Measurements from ENCODE around the gene PWWP2A. TPM values are rescaled to one million over a fixed set of nuclear protein-coding genes. Genes with fewer than 3 reads are reported as not detected.
"Not testable (repeated sequence)": the region's sequence is repeated elsewhere in the genome, so short reads cannot be mapped to it uniquely, and the experiment has no call there.

The PWWP2A gene
- total RNA-seq, 2 donors from 2014 or later = 22.8 to 30.6 TPM

DNA sequence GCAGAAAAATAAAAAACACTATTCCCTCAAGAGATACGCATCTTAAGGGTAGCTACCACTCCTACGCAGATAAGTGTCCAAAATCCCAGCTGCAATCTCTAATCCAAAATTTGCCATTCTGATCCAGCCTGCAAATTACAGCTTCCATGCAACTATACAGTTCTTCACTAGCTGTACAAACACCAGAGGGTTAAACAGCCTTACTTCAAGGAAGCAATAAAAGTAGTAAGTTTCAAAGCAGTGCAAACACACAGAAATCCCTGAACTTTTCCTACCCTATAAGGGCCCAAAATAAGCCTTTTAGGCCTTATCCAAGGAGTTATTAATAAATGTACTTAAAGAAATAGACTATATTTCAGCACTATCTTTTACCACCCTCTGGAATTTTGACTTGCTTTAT is 39.5 kb downstream of the PWWP2A start:
- peaks cover 0 to 4% of the 10 kb centered on the region in 2 donors for H3K4me1 Mint-ChIP-seq (ENCODE audit: low read depth in 2 of 2)
- H3K27ac Mint-ChIP-seq = no peak overlapping the region
- DNase-seq (ENCODE audit: low spot score) (no peak), ATAC-seq (no peak)
- no peaks in the 10 kb centered on the region for H3K9me3 Mint-ChIP-seq
- no peaks in the 10 kb centered on the region for H3K36me3 Mint-ChIP-seq
- H3K4me3 Mint-ChIP-seq = no peak overlapping the region
- no peaks in the 10 kb centered on the region for H3K27me3 Mint-ChIP-seq

DNA sequence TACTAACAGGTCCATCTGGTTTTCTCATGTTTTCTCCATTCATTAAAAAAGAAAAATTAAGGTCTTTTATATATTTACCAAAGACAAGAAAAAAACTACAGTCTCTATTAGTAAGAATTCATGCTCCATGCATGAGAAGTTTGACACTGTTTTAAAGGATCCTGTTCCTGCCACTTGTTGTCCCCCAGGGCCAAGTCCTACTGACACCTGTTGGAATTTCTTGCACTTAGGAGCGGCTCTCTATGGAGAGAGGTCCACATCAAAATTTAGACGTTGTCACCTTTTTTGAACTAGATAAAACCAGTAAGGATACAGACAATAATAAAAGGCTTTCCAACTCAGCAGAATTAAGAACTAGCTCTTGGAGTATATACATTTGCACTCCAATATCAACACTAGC is 42.3 kb downstream of the PWWP2A start:
- no peak for ATAC-seq
- Mint-ChIP-seq H3K4me3 (no peak overlapping the region), H3K36me3 (no peaks in the 10 kb centered on the region), H3K27me3 (no peaks in the 10 kb centered on the region), H3K4me1 (ENCODE audit: low read depth in 2 of 2) (peaks cover 0 to 4% of the 10 kb centered on the region in 2 donors), H3K27ac (no peak overlapping the region), H3K9me3 (no peaks in the 10 kb centered on the region)
- no peak for DNase-seq (ENCODE audit: low spot score)

DNA sequence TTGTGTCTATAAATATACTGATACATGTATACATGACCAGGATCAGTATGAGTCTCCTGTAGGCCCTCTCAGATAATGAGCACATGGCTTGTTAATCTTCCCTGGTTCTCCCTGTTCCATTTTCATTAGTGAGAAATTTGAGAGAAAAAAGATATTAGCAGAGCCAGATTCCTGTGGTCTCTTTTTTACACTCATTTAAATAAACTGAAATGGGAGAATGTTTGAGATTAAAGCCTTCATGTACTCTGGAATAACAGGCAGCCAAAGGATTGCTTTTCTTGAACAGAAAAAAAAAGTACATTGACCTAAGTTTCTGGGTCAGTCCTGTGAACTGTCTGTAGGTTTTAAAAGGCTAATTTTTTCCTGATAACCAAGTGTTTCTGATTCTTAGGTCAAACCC is 44.2 kb downstream of the PWWP2A start:
- no peak for DNase-seq (ENCODE audit: low spot score)
- Mint-ChIP-seq H3K9me3 (no peaks in the 10 kb centered on the region), H3K4me3 (no peak overlapping the region), H3K27me3 (no peaks in the 10 kb centered on the region), H3K36me3 (no peaks in the 10 kb centered on the region), H3K27ac (no peak overlapping the region), H3K4me1 (ENCODE audit: low read depth in 2 of 2) (peaks cover 0 to 4% of the 10 kb centered on the region in 2 donors)
- ATAC-seq = no peak

DNA sequence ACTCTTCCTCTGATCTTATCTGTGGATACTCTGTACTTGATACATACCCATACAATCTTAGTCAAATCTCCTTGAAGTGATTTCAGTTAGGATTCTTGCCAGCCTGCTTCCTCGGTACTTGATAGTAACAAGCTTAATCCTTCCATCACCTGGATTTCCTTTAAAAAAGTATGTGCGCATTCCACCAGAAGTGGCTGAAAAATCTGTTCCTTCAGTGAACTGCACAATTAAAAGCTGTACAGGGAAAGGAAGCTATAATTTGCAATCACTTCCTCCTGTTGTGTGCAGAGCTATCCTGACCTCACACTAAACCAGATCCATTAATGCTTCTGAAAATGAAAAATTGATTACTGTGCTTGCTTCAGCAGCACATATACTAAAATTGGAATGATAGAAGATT is 47.3 kb downstream of the PWWP2A start:
- H3K27me3 Mint-ChIP-seq = no peaks in the 10 kb centered on the region
- ATAC-seq = no peak
- no peak for DNase-seq (ENCODE audit: low spot score)
- no peak overlapping the region for H3K27ac Mint-ChIP-seq
- H3K4me3 Mint-ChIP-seq = no peak overlapping the region
- no peaks in the 10 kb centered on the region for H3K9me3 Mint-ChIP-seq
- no peaks in the 10 kb centered on the region for H3K4me1 Mint-ChIP-seq (ENCODE audit: low read depth in 2 of 2)
- no peaks in the 10 kb centered on the region for H3K36me3 Mint-ChIP-seq

DNA sequence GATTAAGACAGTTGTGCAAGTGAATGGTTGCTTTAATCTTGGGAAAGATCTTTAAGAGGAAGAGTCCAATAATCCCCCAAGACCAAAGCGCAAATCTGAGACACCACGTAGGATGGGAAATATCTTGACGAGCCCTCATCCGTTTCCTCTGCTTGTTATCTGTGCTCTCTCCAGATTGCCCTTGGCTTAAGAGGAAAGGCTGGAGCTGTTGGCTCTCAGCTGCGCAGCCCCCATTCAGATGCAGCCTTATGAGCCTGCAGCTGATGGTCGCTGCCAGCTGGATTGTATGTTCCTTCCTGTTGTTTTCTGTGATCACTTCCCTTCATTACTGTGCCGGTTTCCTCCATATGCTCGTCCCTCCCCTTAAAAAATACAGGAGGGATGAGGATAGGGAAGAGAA is 47.7 kb downstream of the PWWP2A start:
- no peak overlapping the region for H3K27ac Mint-ChIP-seq
- H3K4me1 Mint-ChIP-seq (ENCODE audit: low read depth in 2 of 2) = no peaks in the 10 kb centered on the region
- no peaks in the 10 kb centered on the region for H3K9me3 Mint-ChIP-seq
- H3K4me3 Mint-ChIP-seq = no peak overlapping the region
- ATAC-seq (no peak), DNase-seq (ENCODE audit: low spot score) (no peak)
- no peaks in the 10 kb centered on the region for H3K36me3 Mint-ChIP-seq
- H3K27me3 Mint-ChIP-seq = no peaks in the 10 kb centered on the region

DNA sequence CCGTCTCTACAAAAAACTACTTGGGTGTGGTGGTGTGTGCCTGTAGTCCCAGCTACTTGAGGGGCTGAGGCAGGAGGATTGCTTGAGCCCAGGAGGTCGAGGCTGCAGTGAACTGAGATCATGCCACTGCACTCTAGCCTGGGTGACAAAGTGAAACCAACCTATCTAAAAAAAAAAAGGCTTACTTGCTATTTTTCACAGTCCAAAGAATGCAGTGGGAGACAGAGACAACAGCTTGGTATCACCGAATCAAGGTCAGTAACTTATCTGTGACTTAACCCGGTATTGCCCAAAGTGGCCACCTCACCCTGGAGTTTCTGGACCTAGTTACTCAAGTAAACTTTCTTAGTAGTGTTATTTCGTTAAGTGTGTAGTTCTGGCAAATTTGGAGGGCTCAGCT is 50.1 kb downstream of the PWWP2A start:
- not testable (repeated sequence) for ATAC-seq, H3K27ac Mint-ChIP-seq

DNA sequence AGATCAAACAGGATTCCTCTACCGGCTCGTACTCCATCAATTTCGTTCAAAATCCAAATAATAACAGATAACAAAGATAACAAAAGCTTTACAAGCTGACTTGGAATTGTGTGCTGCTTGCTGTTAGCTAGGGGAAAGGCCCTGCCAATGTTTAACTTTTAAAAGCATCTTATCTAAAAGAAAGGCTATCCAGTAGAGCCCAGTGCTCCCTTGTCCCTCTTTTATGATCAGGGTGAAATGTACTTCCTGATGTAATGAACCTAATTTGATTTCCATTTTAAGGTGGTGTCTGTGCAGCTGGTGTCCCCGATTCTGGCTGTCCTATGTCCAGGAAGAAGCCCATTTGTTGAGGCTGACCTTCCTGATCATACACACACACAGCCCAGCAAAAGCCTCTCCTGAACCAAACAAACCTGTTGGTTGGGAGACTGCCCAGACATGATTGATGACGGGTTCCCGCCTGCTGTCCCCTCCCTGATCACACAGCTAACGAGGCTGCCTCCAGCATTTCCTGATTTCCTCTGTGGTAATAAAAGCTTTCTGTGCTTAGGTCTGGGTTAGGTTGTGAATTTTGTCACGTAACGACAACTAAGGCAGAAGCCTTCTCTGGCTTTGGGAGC is 54.1 kb downstream of the PWWP2A start:
- Mint-ChIP-seq H3K4me3 (no peak overlapping the region), H3K36me3 (peaks cover 10% of the 10 kb centered on the region)

More for the DNA sequence above, 50.1 kb downstream of the PWWP2A start:
- H3K4me3 Mint-ChIP-seq; H3K36me3 Mint-ChIP-seq; H3K9me3 Mint-ChIP-seq; H3K27me3 Mint-ChIP-seq; DNase-seq (ENCODE audit: low spot score); H3K4me1 Mint-ChIP-seq (ENCODE audit: low read depth in 2 of 2): not testable (repeated sequence)

DNA sequence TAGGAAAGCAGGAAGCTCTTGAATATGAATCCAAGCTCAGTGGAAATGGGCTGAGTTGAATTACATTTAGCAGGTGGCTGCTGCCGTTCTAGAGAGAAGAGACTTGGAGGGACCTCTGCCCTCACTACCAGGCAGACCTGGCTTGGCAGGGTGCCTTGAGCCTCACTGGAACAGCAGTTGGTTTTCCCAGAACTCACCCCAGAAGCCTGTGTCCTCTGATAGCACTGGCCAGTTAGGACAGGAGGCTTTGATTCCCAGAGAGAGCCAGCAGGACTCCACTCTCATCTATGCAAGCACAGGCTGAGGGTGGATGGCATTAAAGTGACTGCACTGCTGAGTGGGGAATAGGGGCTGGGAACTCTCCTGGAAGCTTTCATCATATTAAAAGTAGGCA is 54.8 kb downstream of the PWWP2A start:
- Mint-ChIP-seq H3K9me3 (no peaks in the 10 kb centered on the region), H3K36me3 (peaks cover 13% of the 10 kb centered on the region), H3K4me1 (ENCODE audit: low read depth in 2 of 2) (peaks cover 0 to 6% of the 10 kb centered on the region in 2 donors), H3K27me3 (no peaks in the 10 kb centered on the region), H3K4me3 (no peak overlapping the region), H3K27ac (no peak overlapping the region)
- ATAC-seq (no peak), DNase-seq (ENCODE audit: low spot score) (no peak)

More for the DNA sequence above, 54.1 kb downstream of the PWWP2A start:
- H3K4me1 Mint-ChIP-seq (ENCODE audit: low read depth in 2 of 2) = peaks cover 0 to 6% of the 10 kb centered on the region in 2 donors
- H3K27me3 Mint-ChIP-seq = no peaks in the 10 kb centered on the region
- no peak for ATAC-seq
- H3K27ac Mint-ChIP-seq = no peak overlapping the region
- no peaks in the 10 kb centered on the region for H3K9me3 Mint-ChIP-seq
- DNase-seq (ENCODE audit: low spot score) = no peak

DNA sequence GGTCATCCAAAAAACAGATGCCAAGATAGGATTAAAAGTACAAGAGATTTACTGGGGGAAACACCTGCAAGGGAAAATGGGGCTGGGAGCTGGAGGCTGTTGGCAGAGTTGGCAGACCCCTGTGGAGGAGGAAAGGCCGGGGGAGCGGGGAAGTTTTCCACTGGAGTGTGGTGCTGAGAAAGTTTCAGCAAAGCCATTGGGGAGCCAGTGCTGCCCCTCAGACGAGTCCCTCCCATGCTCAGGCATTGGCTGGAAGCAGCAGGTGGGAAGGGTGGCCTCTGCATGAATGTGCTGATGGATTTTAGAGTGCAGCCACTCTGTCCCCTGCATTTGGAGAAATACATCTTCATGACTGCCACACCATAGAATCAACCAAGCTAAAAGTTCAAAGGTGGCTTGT is 57.5 kb downstream of the PWWP2A start:
- Mint-ChIP-seq H3K27me3 (no peaks in the 10 kb centered on the region), H3K36me3 (peaks cover 16% of the 10 kb centered on the region), H3K4me3 (no peak overlapping the region), H3K4me1 (ENCODE audit: low read depth in 2 of 2) (peaks cover 0 to 6% of the 10 kb centered on the region in 2 donors), H3K27ac (no peak overlapping the region), H3K9me3 (no peaks in the 10 kb centered on the region)
- no peak for DNase-seq (ENCODE audit: low spot score)
- ATAC-seq = no peak

DNA sequence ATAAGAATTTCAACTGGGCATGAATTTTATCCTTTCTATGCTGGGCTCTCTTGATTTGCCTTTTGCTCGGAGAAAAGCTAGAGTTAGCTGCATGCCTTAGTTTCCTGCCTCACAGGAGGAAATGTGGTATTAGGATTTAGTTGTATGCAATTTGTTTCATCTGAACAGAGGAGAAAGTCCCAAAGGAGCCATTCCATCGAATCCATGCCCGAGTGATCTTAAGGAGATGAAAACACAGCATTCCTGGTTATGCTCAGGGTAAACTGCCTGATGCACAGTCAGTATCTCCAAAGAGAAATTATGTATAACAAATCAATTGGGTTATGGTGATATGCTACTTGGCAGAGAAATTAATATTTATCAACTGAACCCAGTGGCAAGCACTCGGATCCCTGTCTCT is 59.2 kb downstream of the PWWP2A start:
- H3K27ac Mint-ChIP-seq = no peak overlapping the region
- DNase-seq (ENCODE audit: low spot score) (no peak), ATAC-seq (no peak)
- H3K4me1 Mint-ChIP-seq (ENCODE audit: low read depth in 2 of 2) = peaks cover 0 to 6% of the 10 kb centered on the region in 2 donors
- H3K9me3 Mint-ChIP-seq = no peaks in the 10 kb centered on the region
- peaks cover 15% of the 10 kb centered on the region for H3K36me3 Mint-ChIP-seq
- H3K4me3 Mint-ChIP-seq = no peak overlapping the region
- no peaks in the 10 kb centered on the region for H3K27me3 Mint-ChIP-seq

DNA sequence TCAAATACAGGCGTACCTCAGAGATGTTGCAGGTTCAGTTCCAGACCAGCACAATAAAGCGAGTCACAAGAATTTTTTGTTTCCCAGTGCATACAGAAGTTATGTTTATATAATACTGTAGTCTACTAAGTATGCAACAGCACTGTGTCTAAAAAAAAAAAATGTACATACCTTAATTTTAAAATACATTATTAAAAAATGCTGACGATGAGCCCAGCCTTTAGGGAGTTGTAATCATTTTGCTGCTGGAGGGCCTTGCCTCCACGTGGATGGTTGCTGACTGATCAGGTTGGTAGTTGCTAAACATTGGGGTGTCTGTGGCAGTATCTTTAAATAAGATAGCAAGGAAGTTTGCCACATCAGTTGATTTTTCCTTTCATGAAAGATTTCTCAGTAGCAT is 62.0 kb downstream of the PWWP2A start:
- no peak for ATAC-seq
- H3K27ac Mint-ChIP-seq = no peak overlapping the region
- peaks cover 15% of the 10 kb centered on the region for H3K36me3 Mint-ChIP-seq
- peaks cover 0 to 3% of the 10 kb centered on the region in 2 donors for H3K4me1 Mint-ChIP-seq (ENCODE audit: low read depth in 2 of 2)
- no peak overlapping the region for H3K4me3 Mint-ChIP-seq
- H3K9me3 Mint-ChIP-seq = no peaks in the 10 kb centered on the region
- no peak for DNase-seq (ENCODE audit: low spot score)
- H3K27me3 Mint-ChIP-seq = no peaks in the 10 kb centered on the region

DNA sequence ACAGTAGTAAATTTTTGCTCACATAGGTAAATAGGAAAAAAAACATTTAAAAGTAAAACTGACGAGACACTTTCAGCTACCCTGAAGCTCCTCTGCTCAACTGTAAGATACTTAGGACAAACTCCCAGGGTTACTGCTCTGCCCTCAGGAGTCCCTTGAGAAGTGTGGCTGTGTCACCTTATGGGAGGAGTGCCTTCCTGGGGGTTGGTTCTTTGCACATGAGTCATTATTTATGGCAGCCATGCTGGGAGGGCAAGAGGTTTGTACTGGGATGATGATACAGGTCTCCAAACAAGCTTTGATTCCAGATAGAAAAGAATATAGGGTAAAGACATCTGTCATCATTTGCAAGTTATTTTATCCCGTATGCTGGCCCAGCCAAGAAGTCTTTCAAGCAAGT is 64.4 kb downstream of the PWWP2A start:
- H3K4me3 Mint-ChIP-seq = no peak overlapping the region
- H3K36me3 Mint-ChIP-seq = peaks cover 18% of the 10 kb centered on the region
- no peaks in the 10 kb centered on the region for H3K27me3 Mint-ChIP-seq
- H3K9me3 Mint-ChIP-seq = no peaks in the 10 kb centered on the region
- DNase-seq (ENCODE audit: low spot score) (no peak), ATAC-seq (no peak)
- no peak overlapping the region for H3K27ac Mint-ChIP-seq
- H3K4me1 Mint-ChIP-seq (ENCODE audit: low read depth in 2 of 2) = no peaks in the 10 kb centered on the region

DNA sequence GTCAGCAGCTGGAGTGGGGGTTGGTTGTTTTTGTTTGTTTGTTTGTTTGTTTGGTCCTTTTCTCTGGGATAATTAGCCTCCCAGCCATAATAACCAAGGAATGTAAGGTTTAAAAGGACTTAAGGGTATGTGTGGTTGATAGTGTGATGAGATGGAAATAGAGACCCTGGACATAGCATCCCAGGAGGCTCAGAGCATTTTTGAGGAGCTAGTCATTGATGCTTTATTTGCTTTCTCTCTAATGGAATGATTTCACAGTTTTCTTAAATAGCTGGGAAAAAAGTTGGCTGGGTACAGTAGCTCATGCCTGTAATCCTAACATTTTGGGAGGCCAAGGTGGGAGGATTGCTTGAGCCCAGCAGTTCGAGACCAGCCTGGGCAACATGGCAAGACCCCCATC is 65.2 kb downstream of the PWWP2A start:
- H3K36me3 Mint-ChIP-seq = peaks cover 16% of the 10 kb centered on the region
- no peaks in the 10 kb centered on the region for H3K9me3 Mint-ChIP-seq
- DNase-seq (ENCODE audit: low spot score) (no peak), ATAC-seq (no peak)
- H3K4me1 Mint-ChIP-seq (ENCODE audit: low read depth in 2 of 2) = no peaks in the 10 kb centered on the region
- H3K4me3 Mint-ChIP-seq = no peak overlapping the region
- no peaks in the 10 kb centered on the region for H3K27me3 Mint-ChIP-seq
- no peak overlapping the region for H3K27ac Mint-ChIP-seq

DNA sequence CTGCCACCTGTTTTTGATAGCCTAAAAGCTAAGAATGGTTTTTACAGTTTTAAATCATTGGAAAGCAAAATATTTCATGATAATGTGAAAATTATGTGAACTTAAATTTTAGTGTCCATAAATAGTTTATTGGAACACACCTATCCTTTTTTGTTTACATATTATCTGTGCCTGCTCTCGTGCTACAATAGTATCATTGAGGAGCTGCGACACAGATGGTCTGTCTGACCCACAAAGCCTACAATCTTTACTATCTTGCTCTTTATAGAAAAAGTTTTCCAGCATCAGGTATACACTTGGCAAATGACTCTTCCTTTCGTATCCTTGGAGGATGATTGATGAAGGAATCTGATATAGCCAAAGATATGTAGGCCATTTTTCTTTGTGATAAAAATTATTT is 70.2 kb downstream of the PWWP2A start:
- DNase-seq (ENCODE audit: low spot score) (no peak), ATAC-seq (no peak)
- H3K4me3 Mint-ChIP-seq = no peak overlapping the region
- H3K9me3 Mint-ChIP-seq = no peaks in the 10 kb centered on the region
- H3K36me3 Mint-ChIP-seq = peaks cover 25% of the 10 kb centered on the region
- no peak overlapping the region for H3K27ac Mint-ChIP-seq
- no peaks in the 10 kb centered on the region for H3K27me3 Mint-ChIP-seq
- H3K4me1 Mint-ChIP-seq (ENCODE audit: low read depth in 2 of 2) = peaks cover 0 to 5% of the 10 kb centered on the region in 2 donors

DNA sequence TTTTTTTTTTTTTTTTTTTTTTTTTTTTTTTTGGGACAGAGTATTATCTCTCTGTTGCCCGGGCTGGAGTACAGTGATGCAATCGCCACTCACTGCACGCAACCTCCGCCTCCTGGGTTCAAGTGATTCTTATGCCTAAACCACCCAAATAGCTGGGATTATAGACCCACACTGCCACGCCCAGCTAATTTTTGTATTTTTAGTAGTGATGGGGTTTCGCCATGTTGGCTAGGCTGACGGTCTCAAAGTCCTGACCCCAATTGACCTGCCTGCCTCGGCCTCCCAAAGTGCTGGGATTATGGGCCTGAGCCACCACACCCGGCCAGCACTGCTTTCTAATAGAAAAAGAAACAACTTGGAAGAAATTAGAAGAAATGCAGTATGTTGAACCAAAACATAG is 71.1 kb downstream of the PWWP2A start:
- DNase-seq (ENCODE audit: low spot score) = no peak
- peaks cover 0 to 6% of the 10 kb centered on the region in 2 donors for H3K4me1 Mint-ChIP-seq (ENCODE audit: low read depth in 2 of 2)
- H3K4me3 Mint-ChIP-seq = no peak overlapping the region
- peaks cover 25% of the 10 kb centered on the region for H3K36me3 Mint-ChIP-seq
- no peak for ATAC-seq
- no peak overlapping the region for H3K27ac Mint-ChIP-seq
- H3K9me3 Mint-ChIP-seq = no peaks in the 10 kb centered on the region
- no peaks in the 10 kb centered on the region for H3K27me3 Mint-ChIP-seq
